A673 (cell line): ENCODE measurements around the gene PCDHGB4. TPM values are rescaled to one million over a fixed set of nuclear protein-coding genes. Genes with fewer than 3 reads are reported as not detected.

Experiments
- BruUV-seq: library from RNA; stranded (reverse); fragments of 400-500 nt; replicated peaks from 2 replicates; lab custom pipeline; 2021; lab: Mats Ljungman, UMichigan
- CTCF ChIA-PET: fragments of 300-600 bp; sonication (Branson Sonifier 250); formaldehyde crosslinking; loops from one replicate; lab custom pipeline; 2022; ENCODE audit warnings: antibody characterized with exemption; lab: Charles Lee
- POLR2A ChIA-PET: fragments of 300-600 bp; sonication (Branson Sonifier 250); formaldehyde crosslinking; loops from one replicate; lab custom pipeline; 2022; ENCODE audit warnings: antibody characterized with exemption; ENCODE audit not compliant: low non-redundant PET; lab: Charles Lee
- DNase-seq: peaks from one replicate; pipeline ENCODE4 v3.0.0-alpha.2; 2015; ENCODE audit warnings: low spot score
- H3K27ac ChIP-seq: fragments of 200-600 bp; sonication (generic); 2 replicates; pipeline ENCODE4 v1.5.1; 2016; ENCODE audit warnings: mixed run types, low read depth, mild to moderate bottlenecking, mixed read lengths, antibody characterized with exemption, low read length; ENCODE audit not compliant: poor library complexity, severe bottlenecking
- H3K27me3 ChIP-seq: fragments of 200-600 bp; sonication (generic); replicated peaks from 2 replicates; pipeline ENCODE4 v1.6.1; 2017; ENCODE audit warnings: mixed run types, low read depth, mild to moderate bottlenecking, mixed read lengths, antibody characterized with exemption, low read length; ENCODE audit not compliant: insufficient read depth, poor library complexity
- H3K36me3 ChIP-seq: fragments of 200-600 bp; sonication (generic); 2 replicates; pipeline ENCODE4 v1.6.1; 2016; ENCODE audit warnings: mixed run types, mild to moderate bottlenecking, mixed read lengths, antibody characterized with exemption, low read length; ENCODE audit not compliant: insufficient read depth, poor library complexity, severe bottlenecking
- H3K4me1 ChIP-seq: fragments of 200-600 bp; sonication (generic); 2 replicates; pipeline ENCODE4 v1.6.1; 2017; ENCODE audit warnings: mixed run types, mild to moderate bottlenecking, mixed read lengths, antibody characterized with exemption, low read length; ENCODE audit not compliant: insufficient read depth, poor library complexity, severe bottlenecking
- H3K4me3 ChIP-seq: fragments of 200-600 bp; sonication (generic); 2 replicates; pipeline ENCODE4 v1.5.1; 2016; ENCODE audit warnings: low read depth, mixed run types, mild to moderate bottlenecking, mixed read lengths, low read length; ENCODE audit not compliant: poor library complexity, severe bottlenecking
- H3K9me3 ChIP-seq: fragments of 200-600 bp; sonication (generic); 2 replicates; pipeline ENCODE4 v1.6.1; 2016; ENCODE audit warnings: mixed run types, low read depth, mild to moderate bottlenecking, mixed read lengths, antibody characterized with exemption, low read length; ENCODE audit not compliant: poor library complexity, severe bottlenecking
- CTCF ChIP-seq: fragments of 300-800, 200-600 bp; sonication (generic); conservative IDR thresholded peaks from 2 replicates; pipeline ENCODE4 v1.5.1; 2017; ENCODE audit warnings: low read depth, mild to moderate bottlenecking, antibody characterized with exemption, low read length, moderate library complexity, mixed read lengths
- EZH2 ChIP-seq: fragments of 200-600 bp; sonication (generic); IDR thresholded peaks from 2 replicates; pipeline ENCODE4 v1.6.1; 2017; ENCODE audit warnings: borderline replicate concordance, low read depth, mild to moderate bottlenecking, mixed read lengths, antibody characterized with exemption, low read length; ENCODE audit not compliant: poor library complexity, severe bottlenecking
- intact Hi-C: fragments of 100-400 bp; cut with micrococcal nuclease; formaldehyde crosslinking; loops from one replicate; pipeline ENCODE4 v1.10.0; 2022; ENCODE audit not compliant: unreplicated experiment
- total RNA-seq: library from RNA; stranded (reverse); gene quantifications from 2 replicates; pipeline ENCODE4 v1.2.3, GENCODE V29; 2021

PCDHGB4 gene
- total RNA-seq, 1 experiment from 2014 or later, result 2.5 TPM

DNA sequence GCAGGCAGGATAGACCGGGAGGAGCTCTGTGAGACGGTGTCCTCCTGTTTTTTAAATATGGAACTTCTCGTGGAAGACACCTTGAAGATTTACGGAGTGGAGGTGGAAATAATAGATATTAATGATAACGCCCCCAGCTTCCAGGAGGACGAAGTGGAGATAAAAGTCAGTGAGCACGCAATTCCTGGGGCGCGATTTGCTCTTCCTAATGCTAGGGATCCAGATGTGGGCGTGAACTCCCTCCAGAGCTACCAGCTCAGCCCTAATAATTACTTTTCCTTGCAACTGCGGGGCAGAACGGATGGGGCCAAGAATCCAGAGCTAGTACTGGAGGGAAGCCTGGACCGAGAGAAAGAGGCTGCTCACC is 34.0 kb downstream of the PCDHGB4 start:
- H3K4me1 ChIP-seq, result no peaks in the 10 kb centered on the region
- ChIA-PET CTCF (interaction anchor here (0.6 to 3.1 kb wide), 10 partner anchors 9 to 198 kb away, joined by 3 to 15 read pairs (median 5); partner anchors contain the start of genes PCDHB14, PCDHGA12 and PCDHGB3), POLR2A (no interaction called here)
- TF ChIP-seq CTCF (no peak), EZH2 (no peak)
- H3K9me3 ChIP-seq, result peaks cover 95% of the 10 kb centered on the region
- no TSS peak for BruUV-seq
- H3K27me3 ChIP-seq, result no peaks in the 10 kb centered on the region
- peak; percentile 45 for DNase-seq
- H3K4me3 ChIP-seq, result peak overlapping the region; percentile 53
- intact Hi-C loops, result loop anchor here (1.0 kb wide), 1 partner anchor 136 kb away; no protein-coding TSS in a partner anchor
- peak overlapping the region; percentile 77 for H3K27ac ChIP-seq
- peaks cover 14% of the 10 kb centered on the region for H3K36me3 ChIP-seq

GRCh38 chr5:141422742-141423291 is 35.3 kb downstream of the PCDHGB4 start:
- Histone ChIP-seq H3K27ac (no peak overlapping the region), H3K9me3 (peaks cover 96% of the 10 kb centered on the region), H3K27me3 (no peaks in the 10 kb centered on the region), H3K4me1 (no peaks in the 10 kb centered on the region), H3K36me3 (peaks cover 28% of the 10 kb centered on the region), H3K4me3 (no peak overlapping the region)
- ChIA-PET POLR2A (no interaction called here), CTCF (interaction anchor here (3.1 kb wide), 1 partner anchor 141 kb away, joined by 15 read pairs; no protein-coding TSS in a partner anchor)
- intact Hi-C loops, result no loop called here
- DNase-seq, result no peak
- BruUV-seq, result no TSS peak
- TF ChIP-seq EZH2 (no peak), CTCF (no peak)

GRCh38 chr5:141427783-141428426 is 40.4 kb downstream of the PCDHGB4 start:
- no TSS peak for BruUV-seq
- H3K4me3 ChIP-seq, result no peak overlapping the region
- H3K27me3 ChIP-seq, result no peaks in the 10 kb centered on the region
- no peaks in the 10 kb centered on the region for H3K4me1 ChIP-seq
- peaks cover 93% of the 10 kb centered on the region for H3K9me3 ChIP-seq
- no peak for TF ChIP-seq CTCF
- ChIA-PET CTCF (no interaction called here), POLR2A (no interaction called here)
- DNase-seq, result no peak
- intact Hi-C loops, result no loop called here
- peaks cover 61% of the 10 kb centered on the region for H3K36me3 ChIP-seq
- H3K27ac ChIP-seq, result no peak overlapping the region
